ENCODE data around the gene DLX2.

DLX2 gene

GRCh38 chr2:172107690-172108586 is 5.2 kb upstream of the DLX2 start:
- no peak for DNase-seq (ENCODE audit: low read depth in 3 of 3)

GRCh38 chr2:172106108-172106961 is 3.6 kb upstream of the DLX2 start:
- no peak for DNase-seq (ENCODE audit: low read depth in 3 of 3)

- DNase-seq (ENCODE audit: low read depth in 3 of 3) = no peak
These were observed 2.9 kb upstream of the DLX2 start for GRCh38 chr2:172105471-172106107.

- DNase-seq (ENCODE audit: low read depth in 3 of 3) = peak in 2 of 3 donors; percentile 58 to 71
These were observed 972 bp upstream of the DLX2 start for GRCh38 chr2:172103471-172104272.

GRCh38 chr2:172101821-172102390 is 794 bp downstream of the DLX2 start:
- DNase-seq (ENCODE audit: low read depth in 3 of 3) = no peak

- no peak for DNase-seq (ENCODE audit: low read depth in 3 of 3)
These were observed 1.5 kb downstream of the DLX2 start for GRCh38 chr2:172100935-172101820.

GRCh38 chr2:172100080-172100934 is 2.4 kb downstream of the DLX2 start:
- DNase-seq (ENCODE audit: low read depth in 3 of 3) = no peak

GRCh38 chr2:172099472-172100079 is 3.1 kb downstream of the DLX2 start:
- DNase-seq (ENCODE audit: low read depth in 3 of 3) = no peak

- DNase-seq (ENCODE audit: low read depth in 3 of 3) = no peak
These were observed 3.8 kb downstream of the DLX2 start for GRCh38 chr2:172098650-172099471.

GRCh38 chr2:172098287-172098649 is 4.4 kb downstream of the DLX2 start:
- DNase-seq (ENCODE audit: low read depth in 3 of 3) = no peak

GRCh38 chr2:172097557-172098131 is 5.1 kb downstream of the DLX2 start:
- no peak for DNase-seq (ENCODE audit: low read depth in 3 of 3)

- DNase-seq (ENCODE audit: low read depth in 3 of 3) = no peak
These were observed 5.8 kb downstream of the DLX2 start for GRCh38 chr2:172096626-172097547.

GRCh38 chr2:172095905-172096625 is 6.6 kb downstream of the DLX2 start:
- no peak for DNase-seq (ENCODE audit: low read depth in 3 of 3)

GRCh38 chr2:172095146-172095904 is 7.4 kb downstream of the DLX2 start:
- DNase-seq (ENCODE audit: low read depth in 3 of 3) = no peak

All from stimulated activated CD4-positive, alpha-beta T cell treated with anti-CD3 and anti-CD28 coated beads, TNF-alpha, amount 100 ng/mL, for 48 hours (primary cell).